Astrocyte (in vitro differentiated cells and primary cell): Measurements from ENCODE around the gene MTMR8. TPM values are rescaled to one million over a fixed set of nuclear protein-coding genes. Genes with fewer than 3 reads are reported as not detected.

Source experiments
- DNase-seq: peaks from one replicate; pipeline ENCODE4 v3.0.0-alpha.2; 2010; ENCODE audit warnings: low read depth
- FAIRE-seq: peaks from 2 replicates; lab custom pipeline; 2011; peaks lifted over from hg19 to GRCh38; lab: Jason Lieb, UNC
- H2AFZ ChIP-seq: 2 replicates; pipeline ENCODE4 v1.6.0; 2012; ENCODE audit warnings: low read depth, low read length, inconsistent platforms
- H3K27ac ChIP-seq: 2 replicates; pipeline ENCODE4 v1.5.1; 2011; ENCODE audit warnings: low read depth, low read length, inconsistent platforms
- H3K27me3 ChIP-seq: 2 replicates; pipeline ENCODE4 v1.6.0; 2011; ENCODE audit warnings: low read length, inconsistent platforms; ENCODE audit not compliant: insufficient read depth
- H3K36me3 ChIP-seq: 2 replicates; pipeline ENCODE4 v1.5.1; 2011; ENCODE audit warnings: low read length, inconsistent platforms; ENCODE audit not compliant: insufficient read depth
- H3K4me1 ChIP-seq: 2 replicates; pipeline ENCODE4 v1.5.1; 2011; ENCODE audit warnings: low read length, inconsistent platforms; ENCODE audit not compliant: insufficient read depth
- H3K4me2 ChIP-seq: 2 replicates; pipeline ENCODE4 v1.6.0; 2012; ENCODE audit warnings: low read length, inconsistent platforms
- H3K4me3 ChIP-seq: 2 replicates; pipeline ENCODE4 v1.5.1; 2011; ENCODE audit warnings: low read depth, mild to moderate bottlenecking, low read length, inconsistent platforms; ENCODE audit not compliant: insufficient read depth
- H3K79me2 ChIP-seq: 2 replicates; pipeline ENCODE4 v1.6.0; 2012; ENCODE audit warnings: mild to moderate bottlenecking, low read length, inconsistent platforms; ENCODE audit not compliant: insufficient read depth
- H3K9ac ChIP-seq: 2 replicates; pipeline ENCODE4 v1.6.0; 2012; ENCODE audit warnings: mild to moderate bottlenecking, low read length, inconsistent platforms
- H3K9me3 ChIP-seq: 2 replicates; pipeline ENCODE4 v1.5.1; 2012; ENCODE audit warnings: low read depth, mild to moderate bottlenecking, low read length, inconsistent platforms; ENCODE audit not compliant: insufficient read depth
- H4K20me1 ChIP-seq: 2 replicates; pipeline ENCODE4 v1.6.0; 2012; ENCODE audit warnings: low read length, inconsistent platforms; ENCODE audit not compliant: insufficient read depth
- H3K27ac Mint-ChIP-seq: one replicate; pipeline ENCODE4 v1.8.0; 2021; ENCODE audit warnings: mild to moderate bottlenecking, mixed read lengths; ENCODE audit not compliant: unreplicated experiment
- H3K27me3 Mint-ChIP-seq: one replicate; pipeline ENCODE4 v1.8.0; 2021; ENCODE audit warnings: low read depth, mixed read lengths; ENCODE audit not compliant: unreplicated experiment
- H3K36me3 Mint-ChIP-seq: one replicate; pipeline ENCODE4 v1.8.0; 2021; ENCODE audit warnings: low read depth, mixed read lengths; ENCODE audit not compliant: unreplicated experiment
- H3K4me1 Mint-ChIP-seq: one replicate; pipeline ENCODE4 v1.8.0; 2021; ENCODE audit warnings: low read depth, mixed read lengths; ENCODE audit not compliant: unreplicated experiment
- H3K4me3 Mint-ChIP-seq: one replicate; pipeline ENCODE4 v1.8.0; 2021; ENCODE audit warnings: mild to moderate bottlenecking, moderate library complexity, mixed read lengths; ENCODE audit not compliant: unreplicated experiment
- H3K9me3 Mint-ChIP-seq: one replicate; pipeline ENCODE4 v1.8.0; 2021; ENCODE audit warnings: mild to moderate bottlenecking, mixed read lengths; ENCODE audit not compliant: unreplicated experiment
- CTCF ChIP-seq: IDR thresholded peaks from 2 replicates; pipeline ENCODE4 v1.5.1; 2011; ENCODE audit warnings: low read depth, mild to moderate bottlenecking, inconsistent platforms, low read length, moderate library complexity; ENCODE audit not compliant: insufficient read depth
- EZH2 ChIP-seq: IDR thresholded peaks from 2 replicates; pipeline ENCODE4 v1.6.1; 2012; ENCODE audit warnings: mild to moderate bottlenecking, low read length, inconsistent platforms; ENCODE audit not compliant: insufficient read depth
- total RNA-seq: library from RNA; stranded (reverse); gene quantifications from 2 replicates; pipeline ENCODE4 v1.2.1, GENCODE V29; 2021

MTMR8 gene
- total RNA-seq, 1 donor from 2014 or later = 1.6 TPM

DNA sequence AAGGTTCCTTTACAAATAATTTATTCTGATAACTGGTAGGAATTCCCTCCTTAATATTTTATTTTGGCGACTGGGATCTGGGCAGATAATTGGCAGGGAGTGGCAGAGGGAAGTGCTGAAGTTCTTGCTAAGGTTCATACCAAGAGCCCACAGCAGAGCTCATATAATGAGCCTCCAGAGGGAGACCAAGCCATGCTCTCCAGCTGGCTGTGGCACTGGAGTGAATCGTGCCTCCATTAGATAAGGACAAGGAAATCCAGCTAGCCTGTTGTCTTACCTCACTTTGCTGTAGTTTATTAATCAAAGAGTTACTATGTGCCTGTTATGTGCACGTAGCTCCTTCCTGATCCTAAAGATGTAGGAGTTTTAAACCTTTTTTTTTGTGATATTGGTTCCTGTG lies 166.1 kb downstream of the MTMR8 start:
- Histone ChIP-seq H3K36me3 (no peaks in the 10 kb centered on the region), H3K27ac (no peak overlapping the region), H3K79me2 (no peaks in the 10 kb centered on the region), H3K4me1 (no peaks in the 10 kb centered on the region), H3K9ac (no peak overlapping the region), H3K9me3 (no peaks in the 10 kb centered on the region), H3K4me3 (no peak overlapping the region), H3K4me2 (no peak overlapping the region), H3K27me3 (no peaks in the 10 kb centered on the region), H2AFZ (no peak overlapping the region), H4K20me1 (no peaks in the 10 kb centered on the region)
- H3K27me3 Mint-ChIP-seq = no peaks in the 10 kb centered on the region
- no peak for DNase-seq
- TF ChIP-seq EZH2 (no peak), CTCF (no peak)
- no peaks in the 10 kb centered on the region for H3K4me1 Mint-ChIP-seq
- no peak for FAIRE-seq
- no peak overlapping the region for H3K4me3 Mint-ChIP-seq
- no peaks in the 10 kb centered on the region for H3K36me3 Mint-ChIP-seq
- H3K9me3 Mint-ChIP-seq = no peaks in the 10 kb centered on the region
- no peak overlapping the region for H3K27ac Mint-ChIP-seq

Other genes starting within 250 kb of the MTMR8 start
- 5.4 and 6.5 TPM in 2 replicates for gene AMER1, start 189.7 kb downstream of the MTMR8 start, total RNA-seq
- 0.16 TPM in 1 of 2 replicates, not detected in the other for gene ASB12, start 164.8 kb downstream of the MTMR8 start, total RNA-seq